ENCODE data around the gene FANCD2.
"Not testable (repeated sequence)": the region's sequence is repeated elsewhere in the genome, so short reads cannot be mapped to it uniquely, and the experiment has no call there.

FANCD2 gene

GRCh38 chr3:10017636-10018292 is 8.5 kb upstream of the FANCD2 start:
- no peak for DNase-seq

- DNase-seq, result not testable (repeated sequence)
These were observed 7.4 kb upstream of the FANCD2 start for GRCh38 chr3:10018806-10019205.

- DNase-seq, result no peak
These were observed 6.9 kb upstream of the FANCD2 start for GRCh38 chr3:10019326-10019725.

GRCh38 chr3:10021856-10022775 is 4.1 kb upstream of the FANCD2 start:
- no peak for DNase-seq

GRCh38 chr3:10023587-10024310 is 2.5 kb upstream of the FANCD2 start:
- DNase-seq, result no peak

GRCh38 chr3:10025205-10026083 is 793 bp upstream of the FANCD2 start:
- no peak for DNase-seq

GRCh38 chr3:10041034-10041433 is 14.8 kb downstream of the FANCD2 start:
- DNase-seq, result no peak

GRCh38 chr3:10047876-10048275 is 21.6 kb downstream of the FANCD2 start:
- no peak for DNase-seq

- DNase-seq, result not testable (repeated sequence)
These were observed 26.8 kb downstream of the FANCD2 start for GRCh38 chr3:10053054-10053453.

- no peak for DNase-seq
These were observed 28.9 kb downstream of the FANCD2 start for GRCh38 chr3:10055097-10055496.

GRCh38 chr3:10070077-10070476 is 43.8 kb downstream of the FANCD2 start:
- not testable (repeated sequence) for DNase-seq

GRCh38 chr3:10074666-10075065 is 48.4 kb downstream of the FANCD2 start:
- DNase-seq, result no peak

- DNase-seq, result no peak
These were observed 55.6 kb downstream of the FANCD2 start for GRCh38 chr3:10081871-10082270.

GRCh38 chr3:10085738-10086137 is 59.5 kb downstream of the FANCD2 start:
- DNase-seq, result no peak

GRCh38 chr3:10088256-10088655 is 62.0 kb downstream of the FANCD2 start:
- no peak for DNase-seq

- no peak for DNase-seq
These were observed 63.9 kb downstream of the FANCD2 start for GRCh38 chr3:10090179-10090578.

GRCh38 chr3:10090774-10091173 is 64.5 kb downstream of the FANCD2 start:
- DNase-seq, result not testable (repeated sequence)

GRCh38 chr3:10091387-10091786 is 65.2 kb downstream of the FANCD2 start:
- not testable (repeated sequence) for DNase-seq

GRCh38 chr3:10093678-10094077 is 67.4 kb downstream of the FANCD2 start:
- DNase-seq, result no peak

GRCh38 chr3:10099041-10099440 is 72.8 kb downstream of the FANCD2 start:
- DNase-seq, result no peak

- DNase-seq, result no peak
These were observed 80.7 kb downstream of the FANCD2 start for GRCh38 chr3:10106919-10107318.

- DNase-seq, result no peak
These were observed 81.9 kb downstream of the FANCD2 start, which contains the start of gene FANCD2OS for GRCh38 chr3:10108091-10108490. Gene FANCD2OS (minus strand): TSS chr3:10108255. CDS start chr3:10104774, 3,481 bp downstream.

Measured in NCI-H1105 (cell line).